ENCODE data around the gene CNGB1.
A peak's percentile ranks its signal among the peaks of the same experiment; 100 is the strongest.

The CNGB1 gene

GRCh38 chr16:58002416-58002800 is 31.5 kb upstream of the CNGB1 start:
- H3K4me3 ChIP-seq (ENCODE audit: low read depth, low read length), result no peak overlapping the region
- no peak overlapping the region for H3K27ac ChIP-seq
- H3K36me3 ChIP-seq, result peaks cover 11% of the 10 kb centered on the region
- no peak for TF ChIP-seq CTCF (IDR thresholded peaks at IDR 0.05; ENCODE audit: low read depth, low read length)
- no peaks in the 10 kb centered on the region for H3K27me3 ChIP-seq (ENCODE audit: insufficient read depth, low read depth, severe bottlenecking)
- H3K9me3 ChIP-seq (ENCODE audit: severe bottlenecking), result no peaks in the 10 kb centered on the region
- DNase-seq, result no peak

GRCh38 chr16:58001781-58002415 is 31.0 kb upstream of the CNGB1 start:
- DNase-seq, result no peak
- no peak for TF ChIP-seq CTCF (IDR thresholded peaks at IDR 0.05; ENCODE audit: low read depth, low read length)
- Histone ChIP-seq H3K9me3 (ENCODE audit: severe bottlenecking) (no peaks in the 10 kb centered on the region), H3K4me3 (ENCODE audit: low read depth, low read length) (peak overlapping the region; percentile 73), H3K36me3 (peaks cover 11% of the 10 kb centered on the region), H3K27ac (no peak overlapping the region), H3K27me3 (ENCODE audit: insufficient read depth, low read depth, severe bottlenecking) (no peaks in the 10 kb centered on the region)

- H3K27me3 ChIP-seq (ENCODE audit: insufficient read depth, low read depth, severe bottlenecking), result no peaks in the 10 kb centered on the region
- DNase-seq, result peak; percentile 87
- H3K27ac ChIP-seq, result peak within 1 kb of the TSS; percentile 75
- peak; percentile 73 for TF ChIP-seq CTCF (IDR thresholded peaks at IDR 0.05; ENCODE audit: low read depth, low read length)
- H3K36me3 ChIP-seq, result peaks cover 16% of the 10 kb centered on the region
- H3K4me3 ChIP-seq (ENCODE audit: low read depth, low read length), result peak within 1 kb of the TSS; percentile 73
- no peaks in the 10 kb centered on the region for H3K9me3 ChIP-seq (ENCODE audit: severe bottlenecking)
Measured at GRCh38 chr16:58000706-58001676, 30.1 kb upstream of the CNGB1 start, which contains the start of gene USB1. TSS of gene USB1 (plus strand) at chr16:58001407. CDS start at chr16:58001484, 77 bp downstream.

GRCh38 chr16:57999971-58000705 is 29.2 kb upstream of the CNGB1 start, which contains the start of gene ZNF319:
TSS of gene ZNF319 (minus strand) at chr16:58000672. CDS start at chr16:57998265, 2,407 bp downstream.
- peak within 1 kb of the TSS; percentile 75 for H3K27ac ChIP-seq
- no peaks in the 10 kb centered on the region for H3K27me3 ChIP-seq (ENCODE audit: insufficient read depth, low read depth, severe bottlenecking)
- no peak for DNase-seq
- peaks cover 16% of the 10 kb centered on the region for H3K36me3 ChIP-seq
- H3K4me3 ChIP-seq (ENCODE audit: low read depth, low read length), result peak within 1 kb of the TSS; percentile 73
- TF ChIP-seq CTCF (IDR thresholded peaks at IDR 0.05; ENCODE audit: low read depth, low read length), result no peak
- H3K9me3 ChIP-seq (ENCODE audit: severe bottlenecking), result no peaks in the 10 kb centered on the region

- H3K36me3 ChIP-seq, result peaks cover 13% of the 10 kb centered on the region
Measured at GRCh38 chr16:57999366-57999970, 28.5 kb upstream of the CNGB1 start.

More at GRCh38 chr16:57999366-57999970, 28.5 kb upstream of the CNGB1 start:
- Histone ChIP-seq H3K27me3 (ENCODE audit: insufficient read depth, low read depth, severe bottlenecking) (no peaks in the 10 kb centered on the region), H3K9me3 (ENCODE audit: severe bottlenecking) (no peaks in the 10 kb centered on the region), H3K4me3 (ENCODE audit: low read depth, low read length) (peak overlapping the region; percentile 49), H3K27ac (peak overlapping the region; percentile 75)
- TF ChIP-seq CTCF (IDR thresholded peaks at IDR 0.05; ENCODE audit: low read depth, low read length), result no peak
- DNase-seq, result peak; percentile 21
